Uterus (tissue), 2 donors: ENCODE results near the gene HAVCR1.

Experiments
- POLR2A ChIP-seq, 2 donors: fragments of 450-650 bp; IDR thresholded peaks; one replicate each; pipeline ENCODE4 v1.6.1; 2016; ENCODE audit warnings: antibody characterized with exemption in 2 of 2, mild to moderate bottlenecking in 1 of 2, moderate library complexity in 1 of 2
- TF ChIP-seq, protein P1 (sequence below), 4 experiments: fragments of 200-600 bp in 2 of 4; fragments of 450-650 bp in 2 of 4; sonication (generic) in 2 of 4; IDR thresholded peaks; one replicate each; pipeline ENCODE4 v1.5.1; 2016 to 2019; ENCODE audit warnings: antibody characterized with exemption in 4 of 4, mild to moderate bottlenecking in 2 of 4, moderate library complexity in 1 of 4

DNA sequence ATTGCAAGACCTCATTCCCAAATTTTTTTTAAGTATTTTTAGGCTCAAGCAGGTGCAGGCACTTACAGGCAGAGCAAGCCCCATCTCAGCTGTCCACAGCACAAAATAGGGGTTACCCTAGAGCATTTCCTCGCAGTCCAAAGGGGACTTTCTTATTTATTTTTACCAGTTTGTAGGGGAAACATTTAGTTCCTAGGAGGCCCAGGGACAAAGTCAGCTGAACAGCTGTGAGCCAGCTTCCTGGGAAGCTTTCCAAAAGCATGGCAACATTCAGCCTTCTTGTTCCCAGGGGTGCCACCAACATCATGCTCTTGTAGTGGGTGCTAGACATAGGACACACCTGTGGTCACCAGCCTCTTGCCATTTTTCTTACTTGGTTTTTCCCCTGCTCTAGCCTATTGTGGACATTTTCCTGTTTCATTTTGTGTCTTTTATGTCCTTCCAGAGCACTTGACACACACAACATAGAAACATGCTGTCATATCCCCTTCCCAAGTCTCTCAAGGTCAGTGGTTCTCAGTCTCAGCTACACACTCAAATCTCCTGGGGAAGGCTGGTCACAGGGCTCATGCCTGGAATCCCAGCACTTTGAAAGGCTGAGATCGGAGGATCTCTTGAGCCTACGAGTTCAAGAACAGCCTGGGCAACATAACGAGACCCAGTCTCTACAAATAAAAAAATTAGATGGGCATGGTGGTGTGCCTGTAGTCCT, 38.2 kb downstream of the HAVCR1 start:
- TF ChIP-seq, protein P1, sequence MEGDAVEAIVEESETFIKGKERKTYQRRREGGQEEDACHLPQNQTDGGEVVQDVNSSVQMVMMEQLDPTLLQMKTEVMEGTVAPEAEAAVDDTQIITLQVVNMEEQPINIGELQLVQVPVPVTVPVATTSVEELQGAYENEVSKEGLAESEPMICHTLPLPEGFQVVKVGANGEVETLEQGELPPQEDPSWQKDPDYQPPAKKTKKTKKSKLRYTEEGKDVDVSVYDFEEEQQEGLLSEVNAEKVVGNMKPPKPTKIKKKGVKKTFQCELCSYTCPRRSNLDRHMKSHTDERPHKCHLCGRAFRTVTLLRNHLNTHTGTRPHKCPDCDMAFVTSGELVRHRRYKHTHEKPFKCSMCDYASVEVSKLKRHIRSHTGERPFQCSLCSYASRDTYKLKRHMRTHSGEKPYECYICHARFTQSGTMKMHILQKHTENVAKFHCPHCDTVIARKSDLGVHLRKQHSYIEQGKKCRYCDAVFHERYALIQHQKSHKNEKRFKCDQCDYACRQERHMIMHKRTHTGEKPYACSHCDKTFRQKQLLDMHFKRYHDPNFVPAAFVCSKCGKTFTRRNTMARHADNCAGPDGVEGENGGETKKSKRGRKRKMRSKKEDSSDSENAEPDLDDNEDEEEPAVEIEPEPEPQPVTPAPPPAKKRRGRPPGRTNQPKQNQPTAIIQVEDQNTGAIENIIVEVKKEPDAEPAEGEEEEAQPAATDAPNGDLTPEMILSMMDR (IDR thresholded peaks at IDR 0.05), result no peak
- TF ChIP-seq POLR2A (IDR thresholded peaks at IDR 0.05), result no peak
